Panc1 (cell line): Measurements from ENCODE around the gene VAMP2. TPM values are rescaled to one million over a fixed set of nuclear protein-coding genes. Genes with fewer than 3 reads are reported as not detected.
A peak's percentile ranks its signal among the peaks of the same experiment; 100 is the strongest.

Source experiments
- ATAC-seq: fragments of 200-7000 bp; cut with Tn5 transposase; 2 replicates; pipeline ENCODE4 v1.9.1; 2020; ENCODE audit warnings: mild to moderate bottlenecking, moderate library complexity
- BruUV-seq: library from RNA; stranded (reverse); fragments of 400-500 nt; replicated peaks from 2 replicates; lab custom pipeline; 2021; lab: Mats Ljungman, UMichigan
- CTCF ChIA-PET: fragments of 300-600 bp; sonication (Branson Sonifier 250); formaldehyde crosslinking; loops from one replicate; lab custom pipeline; 2022; ENCODE audit warnings: antibody characterized with exemption; lab: Charles Lee
- POLR2A ChIA-PET: fragments of 300-600 bp; sonication (Branson Sonifier 250); formaldehyde crosslinking; loops from one replicate; lab custom pipeline; 2022; ENCODE audit warnings: antibody characterized with exemption; lab: Charles Lee
- DNase-seq: peaks from one replicate; pipeline ENCODE4 v3.0.0-alpha.2; 2010; ENCODE audit warnings: low read depth, low spot score
- H3K27ac ChIP-seq: 2 replicates; pipeline ENCODE4 v1.5.1; 2011; ENCODE audit warnings: mild to moderate bottlenecking, low read length, inconsistent platforms
- H3K27me3 ChIP-seq: fragments of 200-500 bp; sonication (Bioruptor generic); 2 replicates; pipeline ENCODE4 v1.6.0; 2014; ENCODE audit warnings: low read length, inconsistent platforms; ENCODE audit not compliant: control insufficient read depth, insufficient read depth
- H3K36me3 ChIP-seq: fragments of 200-500 bp; sonication (Bioruptor generic); 2 replicates; pipeline ENCODE4 v1.5.1; 2014; ENCODE audit warnings: inconsistent platforms, mild to moderate bottlenecking, low read length, moderate library complexity; ENCODE audit not compliant: control insufficient read depth, insufficient read depth
- H3K4me1 ChIP-seq: 2 replicates; pipeline ENCODE4 v1.5.1; 2011; ENCODE audit warnings: inconsistent platforms, mild to moderate bottlenecking, low read length, moderate library complexity; ENCODE audit not compliant: control insufficient read depth, insufficient read depth
- H3K4me3 ChIP-seq, 2 experiments: 2 replicates each; pipeline ENCODE4 v1.5.1; 2011 to 2012; ENCODE audit warnings: low read depth in 2 of 2, low read length in 2 of 2, mild to moderate bottlenecking in 2 of 2, inconsistent platforms in 1 of 2, moderate library complexity in 1 of 2
- H3K9me3 ChIP-seq: fragments of 200-500 bp; sonication (Bioruptor generic); 2 replicates; pipeline ENCODE4 v1.5.1; 2014; ENCODE audit warnings: low read depth, mild to moderate bottlenecking, inconsistent platforms, low read length, moderate library complexity; ENCODE audit not compliant: control insufficient read depth, insufficient read depth
- POLR2AphosphoS5 ChIP-seq: IDR thresholded peaks from 2 replicates; pipeline ENCODE4 v1.6.1; 2012; ENCODE audit warnings: mild to moderate bottlenecking, low read depth, low read length, moderate library complexity
- SIN3A ChIP-seq: IDR thresholded peaks from 2 replicates; pipeline ENCODE4 v1.6.1; 2012; ENCODE audit warnings: low read depth, mild to moderate bottlenecking, low read length, moderate library complexity, borderline replicate concordance; ENCODE audit not compliant: insufficient read depth
- TCF7L2 ChIP-seq: IDR thresholded peaks from 2 replicates; pipeline ENCODE4 v1.6.1; 2011; ENCODE audit warnings: mild to moderate bottlenecking, low read depth, low read length, inconsistent platforms
- in situ Hi-C: cut with HindIII; loops from 2 replicates; pipeline ENCODE4 v1.10.0; 2016; ENCODE audit warnings: low sequenced_read_pairs, low pct_unique_long_range_greater_than_20kb
- intact Hi-C: fragments of 100-400 bp; cut with micrococcal nuclease; formaldehyde crosslinking; loops from one replicate; pipeline ENCODE4 v1.10.0; 2022; ENCODE audit not compliant: unreplicated experiment
- total RNA-seq: library from RNA; stranded (reverse); gene quantifications from one replicate; pipeline ENCODE4 v1.2.1, GENCODE V29; 2021; ENCODE audit not compliant: unreplicated experiment
- TF ChIP-seq, protein P1 (sequence below), 2 experiments: IDR thresholded peaks; 2 replicates each; pipeline ENCODE4 v1.6.1; 2011 to 2012; ENCODE audit warnings: low read depth in 2 of 2, control low read depth in 1 of 2, low read length in 1 of 2, mild to moderate bottlenecking in 1 of 2, moderate library complexity in 1 of 2; ENCODE audit not compliant: insufficient read depth in 1 of 2
- TF ChIP-seq, protein P2 (sequence below): fragments of 450-650 bp; IDR thresholded peaks from 2 replicates; pipeline ENCODE4 v1.5.1; 2017; ENCODE audit warnings: mild to moderate bottlenecking

The VAMP2 gene
- total RNA-seq, 1 experiment from 2014 or later: 28.6 TPM

DNA sequence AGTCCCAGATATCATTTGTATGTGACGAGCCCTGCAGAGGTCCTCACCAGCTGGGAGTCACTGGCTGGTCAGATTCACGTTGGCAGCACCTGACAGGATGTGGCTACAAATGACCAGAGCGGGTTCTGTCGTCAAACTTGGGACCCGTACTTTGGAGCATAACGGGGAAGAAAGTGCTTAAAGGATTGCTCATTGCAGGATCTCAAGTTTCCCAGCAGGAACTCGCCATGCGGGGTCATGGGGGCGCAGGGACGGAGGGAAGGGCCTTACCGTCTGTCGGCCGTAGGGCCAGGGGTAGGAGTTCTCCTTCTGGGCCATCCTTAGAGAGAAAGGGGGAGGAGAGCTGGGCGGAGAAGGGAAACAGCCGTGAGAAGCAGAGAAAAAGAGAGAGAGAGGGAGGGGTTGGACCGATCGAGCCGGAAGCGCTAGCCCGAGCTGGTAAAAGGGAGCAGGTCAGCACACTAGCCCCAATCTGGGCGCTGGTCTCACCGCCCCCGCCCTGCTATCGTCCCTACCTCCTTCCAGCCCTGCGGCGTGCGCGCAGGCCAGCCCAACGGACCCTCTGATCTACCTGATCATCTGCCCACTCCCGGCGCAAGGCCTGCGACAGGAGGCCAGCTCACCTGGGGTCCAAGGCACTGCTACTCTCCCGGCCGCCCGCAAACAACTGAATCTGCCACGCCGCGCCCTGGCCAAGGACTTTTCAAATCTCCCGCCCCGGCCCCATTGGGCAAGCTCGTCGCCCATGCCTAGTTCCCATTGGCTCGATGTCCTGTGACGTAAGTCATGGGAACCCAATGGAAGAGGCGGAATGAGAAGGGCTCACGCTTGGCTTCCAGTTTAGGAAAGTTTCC, 47.4 kb upstream of the VAMP2 start, which contains the start of gene AURKB:
AURKB (minus strand) TSS at position 669 of the 854 bp plus-strand sequence; CDS start at position 318, 351 bp downstream.
- peaks cover 18% of the 10 kb centered on the region for H3K4me1 ChIP-seq
- H3K9me3 ChIP-seq: no peaks in the 10 kb centered on the region
- in situ Hi-C loops (no loop called here), intact Hi-C loops (no loop called here)
- ATAC-seq (peak; percentile 97), DNase-seq (peak; percentile 87)
- BruUV-seq: TSS peak; percentile 95
- peak within 1 kb of the TSS; percentile 75 to 84 for H3K4me3 ChIP-seq
- TF ChIP-seq, protein P1, sequence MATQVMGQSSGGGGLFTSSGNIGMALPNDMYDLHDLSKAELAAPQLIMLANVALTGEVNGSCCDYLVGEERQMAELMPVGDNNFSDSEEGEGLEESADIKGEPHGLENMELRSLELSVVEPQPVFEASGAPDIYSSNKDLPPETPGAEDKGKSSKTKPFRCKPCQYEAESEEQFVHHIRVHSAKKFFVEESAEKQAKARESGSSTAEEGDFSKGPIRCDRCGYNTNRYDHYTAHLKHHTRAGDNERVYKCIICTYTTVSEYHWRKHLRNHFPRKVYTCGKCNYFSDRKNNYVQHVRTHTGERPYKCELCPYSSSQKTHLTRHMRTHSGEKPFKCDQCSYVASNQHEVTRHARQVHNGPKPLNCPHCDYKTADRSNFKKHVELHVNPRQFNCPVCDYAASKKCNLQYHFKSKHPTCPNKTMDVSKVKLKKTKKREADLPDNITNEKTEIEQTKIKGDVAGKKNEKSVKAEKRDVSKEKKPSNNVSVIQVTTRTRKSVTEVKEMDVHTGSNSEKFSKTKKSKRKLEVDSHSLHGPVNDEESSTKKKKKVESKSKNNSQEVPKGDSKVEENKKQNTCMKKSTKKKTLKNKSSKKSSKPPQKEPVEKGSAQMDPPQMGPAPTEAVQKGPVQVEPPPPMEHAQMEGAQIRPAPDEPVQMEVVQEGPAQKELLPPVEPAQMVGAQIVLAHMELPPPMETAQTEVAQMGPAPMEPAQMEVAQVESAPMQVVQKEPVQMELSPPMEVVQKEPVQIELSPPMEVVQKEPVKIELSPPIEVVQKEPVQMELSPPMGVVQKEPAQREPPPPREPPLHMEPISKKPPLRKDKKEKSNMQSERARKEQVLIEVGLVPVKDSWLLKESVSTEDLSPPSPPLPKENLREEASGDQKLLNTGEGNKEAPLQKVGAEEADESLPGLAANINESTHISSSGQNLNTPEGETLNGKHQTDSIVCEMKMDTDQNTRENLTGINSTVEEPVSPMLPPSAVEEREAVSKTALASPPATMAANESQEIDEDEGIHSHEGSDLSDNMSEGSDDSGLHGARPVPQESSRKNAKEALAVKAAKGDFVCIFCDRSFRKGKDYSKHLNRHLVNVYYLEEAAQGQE (IDR thresholded peaks at IDR 0.05; ENCODE audit: insufficient read depth in 1 of 2, low read depth in 2 of 2, low read length in 1 of 2): 0 out of 4 replicates have a peak, but pooled peaks of 1 of the 2 experiments have one; percentile 33
- TF ChIP-seq POLR2AphosphoS5: peak; percentile 96
- TF ChIP-seq SIN3A: peak; percentile 99
- TF ChIP-seq TCF7L2: 0 out of 2 replicates have a peak, but pooled peaks have one; percentile 30
- TF ChIP-seq, protein P2, sequence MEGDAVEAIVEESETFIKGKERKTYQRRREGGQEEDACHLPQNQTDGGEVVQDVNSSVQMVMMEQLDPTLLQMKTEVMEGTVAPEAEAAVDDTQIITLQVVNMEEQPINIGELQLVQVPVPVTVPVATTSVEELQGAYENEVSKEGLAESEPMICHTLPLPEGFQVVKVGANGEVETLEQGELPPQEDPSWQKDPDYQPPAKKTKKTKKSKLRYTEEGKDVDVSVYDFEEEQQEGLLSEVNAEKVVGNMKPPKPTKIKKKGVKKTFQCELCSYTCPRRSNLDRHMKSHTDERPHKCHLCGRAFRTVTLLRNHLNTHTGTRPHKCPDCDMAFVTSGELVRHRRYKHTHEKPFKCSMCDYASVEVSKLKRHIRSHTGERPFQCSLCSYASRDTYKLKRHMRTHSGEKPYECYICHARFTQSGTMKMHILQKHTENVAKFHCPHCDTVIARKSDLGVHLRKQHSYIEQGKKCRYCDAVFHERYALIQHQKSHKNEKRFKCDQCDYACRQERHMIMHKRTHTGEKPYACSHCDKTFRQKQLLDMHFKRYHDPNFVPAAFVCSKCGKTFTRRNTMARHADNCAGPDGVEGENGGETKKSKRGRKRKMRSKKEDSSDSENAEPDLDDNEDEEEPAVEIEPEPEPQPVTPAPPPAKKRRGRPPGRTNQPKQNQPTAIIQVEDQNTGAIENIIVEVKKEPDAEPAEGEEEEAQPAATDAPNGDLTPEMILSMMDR: no peak
- ChIA-PET POLR2A (interaction anchor here (0.6 to 1.2 kb wide), 5 partner anchors 11 to 38 kb away, joined by 3 to 6 read pairs (median 3); partner anchors contain the start of genes CTC1 and PFAS), CTCF (interaction anchor here (1.2 kb wide), 1 partner anchor 154 kb away, joined by 5 read pairs; no protein-coding TSS in a partner anchor)
- peaks cover 4% of the 10 kb centered on the region for H3K36me3 ChIP-seq
- H3K27me3 ChIP-seq: no peaks in the 10 kb centered on the region
- peak within 1 kb of the TSS; percentile 93 for H3K27ac ChIP-seq

DNA sequence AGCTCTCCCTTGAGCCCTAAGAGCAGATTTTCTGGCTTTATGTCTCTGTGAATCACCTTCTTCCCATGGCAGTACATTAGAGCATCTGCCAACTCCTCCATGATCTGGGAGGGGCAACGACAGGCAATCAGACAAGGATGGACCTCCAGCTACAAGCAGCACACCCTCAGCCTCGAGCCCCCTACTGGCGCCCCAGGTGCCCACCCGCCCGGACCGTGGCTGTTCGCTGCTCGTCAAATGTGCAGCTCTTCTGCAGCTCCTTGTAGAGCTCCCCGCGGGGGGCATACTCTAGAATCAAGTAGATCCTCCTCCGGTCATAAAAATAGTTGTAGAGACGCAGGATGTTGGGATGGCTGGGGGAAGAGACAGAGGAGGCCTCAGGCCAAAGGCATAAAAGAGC, 43.8 kb upstream of the VAMP2 start:
- ChIA-PET CTCF (no interaction called here), POLR2A (interaction anchor here (0.6 kb wide), 1 partner anchor 135 kb away, joined by 10 read pairs; no protein-coding TSS in a partner anchor)
- in situ Hi-C loops (no loop called here), intact Hi-C loops (no loop called here)
- Histone ChIP-seq H3K27me3 (no peaks in the 10 kb centered on the region), H3K4me3 (no peak overlapping the region), H3K36me3 (peaks cover 4% of the 10 kb centered on the region), H3K27ac (no peak overlapping the region), H3K4me1 (peaks cover 17% of the 10 kb centered on the region), H3K9me3 (no peaks in the 10 kb centered on the region)
- ATAC-seq (no peak), DNase-seq (no peak)
- TF ChIP-seq SIN3A (no peak), POLR2AphosphoS5 (no peak), TCF7L2 (no peak)
- TF ChIP-seq, protein P1 (IDR thresholded peaks at IDR 0.05; ENCODE audit: insufficient read depth in 1 of 2, low read depth in 2 of 2, low read length in 1 of 2): no peak
- TF ChIP-seq, protein P2: no peak
- BruUV-seq: no TSS peak
